ENCODE data around the gene ARHGAP20. TPM values are rescaled to one million over a fixed set of nuclear protein-coding genes. Genes with fewer than 3 reads are reported as not detected.
A peak's percentile ranks its signal among the peaks of the same experiment; 100 is the strongest.

Gene ARHGAP20
- total RNA-seq, 1 experiment from 2014 or later: 0.05 TPM

DNA sequence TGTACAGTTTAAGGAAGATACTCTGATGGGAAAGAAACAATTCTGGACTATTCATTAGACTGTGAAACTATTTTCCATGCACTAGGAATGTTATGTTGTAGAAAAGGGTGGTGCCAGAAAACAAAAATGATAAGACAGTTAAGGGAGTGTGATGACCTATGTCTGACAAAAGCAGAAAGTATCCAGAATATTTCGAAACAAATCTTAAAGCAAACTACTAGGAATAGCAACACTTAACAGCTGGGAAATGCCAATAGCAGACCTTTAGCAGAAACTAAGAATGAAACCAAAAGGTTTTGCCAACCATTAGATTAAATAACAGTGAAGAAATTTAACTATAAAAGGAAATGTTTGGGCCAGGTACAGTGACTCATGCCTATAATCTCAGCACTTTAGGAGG, 3.3 kb upstream of the ARHGAP20 start:
- no peaks in the 10 kb centered on the region for H3K9me3 ChIP-seq
- H3K9me3 Mint-ChIP-seq (ENCODE audit: unreplicated experiment): no peaks in the 10 kb centered on the region
- BruUV-seq (replicated peaks): no TSS peak
- H3K27ac Mint-ChIP-seq (ENCODE audit: unreplicated experiment): no peak overlapping the region
- ChIA-PET POLR2A (no interaction called here), CTCF (no interaction called here)
- no peaks in the 10 kb centered on the region for H3K36me3 ChIP-seq (ENCODE audit: control insufficient read depth, insufficient read depth, low read length)
- peaks cover 21% of the 10 kb centered on the region for H3K4me1 ChIP-seq
- peaks cover 26% of the 10 kb centered on the region for H3K27me3 Mint-ChIP-seq (ENCODE audit: insufficient read depth, unreplicated experiment)
- peaks cover 13% of the 10 kb centered on the region for H3K4me1 Mint-ChIP-seq (ENCODE audit: low read depth, unreplicated experiment)
- no peak overlapping the region for H3K4me3 Mint-ChIP-seq (ENCODE audit: unreplicated experiment)
- H3K27me3 ChIP-seq (replicated peaks; ENCODE audit: control insufficient read depth, insufficient read depth, low read length): peaks cover 9% of the 10 kb centered on the region
- no peak for DNase-seq
- intact Hi-C loops (cut with micrococcal nuclease; ENCODE audit: unreplicated experiment): loop anchor here (10.0 kb wide), 1 partner anchor 709 kb away; no protein-coding TSS in a partner anchor
- H3K4me3 ChIP-seq (ENCODE audit: low read depth, low read length): no peak overlapping the region
- TF ChIP-seq, protein P1, sequence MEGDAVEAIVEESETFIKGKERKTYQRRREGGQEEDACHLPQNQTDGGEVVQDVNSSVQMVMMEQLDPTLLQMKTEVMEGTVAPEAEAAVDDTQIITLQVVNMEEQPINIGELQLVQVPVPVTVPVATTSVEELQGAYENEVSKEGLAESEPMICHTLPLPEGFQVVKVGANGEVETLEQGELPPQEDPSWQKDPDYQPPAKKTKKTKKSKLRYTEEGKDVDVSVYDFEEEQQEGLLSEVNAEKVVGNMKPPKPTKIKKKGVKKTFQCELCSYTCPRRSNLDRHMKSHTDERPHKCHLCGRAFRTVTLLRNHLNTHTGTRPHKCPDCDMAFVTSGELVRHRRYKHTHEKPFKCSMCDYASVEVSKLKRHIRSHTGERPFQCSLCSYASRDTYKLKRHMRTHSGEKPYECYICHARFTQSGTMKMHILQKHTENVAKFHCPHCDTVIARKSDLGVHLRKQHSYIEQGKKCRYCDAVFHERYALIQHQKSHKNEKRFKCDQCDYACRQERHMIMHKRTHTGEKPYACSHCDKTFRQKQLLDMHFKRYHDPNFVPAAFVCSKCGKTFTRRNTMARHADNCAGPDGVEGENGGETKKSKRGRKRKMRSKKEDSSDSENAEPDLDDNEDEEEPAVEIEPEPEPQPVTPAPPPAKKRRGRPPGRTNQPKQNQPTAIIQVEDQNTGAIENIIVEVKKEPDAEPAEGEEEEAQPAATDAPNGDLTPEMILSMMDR (IDR thresholded peaks at IDR 0.05; ENCODE audit: insufficient read depth in 1 of 2, low read depth in 1 of 2, low read length in 1 of 2, severe bottlenecking in 1 of 2, unreplicated experiment in 1 of 2): no peak
- no peaks in the 10 kb centered on the region for H3K36me3 Mint-ChIP-seq (ENCODE audit: insufficient read depth, unreplicated experiment)

- H3K4me3 Mint-ChIP-seq (ENCODE audit: unreplicated experiment): peak overlapping the region; percentile 70
- H3K4me1 Mint-ChIP-seq (ENCODE audit: low read depth, unreplicated experiment): peaks cover 14% of the 10 kb centered on the region
- intact Hi-C loops (cut with micrococcal nuclease; ENCODE audit: unreplicated experiment): loop anchor here (5.0 to 10.0 kb wide), 3 partner anchors 146 to 711 kb away; no protein-coding TSS in a partner anchor
- no TSS peak for BruUV-seq (replicated peaks)
- H3K27me3 Mint-ChIP-seq (ENCODE audit: insufficient read depth, unreplicated experiment): peaks cover 39% of the 10 kb centered on the region
- no peak overlapping the region for H3K27ac Mint-ChIP-seq (ENCODE audit: unreplicated experiment)
- Histone ChIP-seq H3K4me3 (ENCODE audit: low read depth, low read length) (no peak overlapping the region), H3K4me1 (peaks cover 19% of the 10 kb centered on the region), H3K36me3 (ENCODE audit: control insufficient read depth, insufficient read depth, low read length) (no peaks in the 10 kb centered on the region), H3K9me3 (no peaks in the 10 kb centered on the region), H3K27me3 (replicated peaks; ENCODE audit: control insufficient read depth, insufficient read depth, low read length) (peaks cover 12% of the 10 kb centered on the region)
- ChIA-PET CTCF (interaction anchor here (0.7 kb wide), 1 partner anchor 196 kb away, joined by 3 read pairs; no protein-coding TSS in a partner anchor), POLR2A (no interaction called here)
- TF ChIP-seq, protein P1 (IDR thresholded peaks at IDR 0.05; ENCODE audit: insufficient read depth in 1 of 2, low read depth in 1 of 2, low read length in 1 of 2, severe bottlenecking in 1 of 2, unreplicated experiment in 1 of 2): no peak
- H3K36me3 Mint-ChIP-seq (ENCODE audit: insufficient read depth, unreplicated experiment): no peaks in the 10 kb centered on the region
- H3K9me3 Mint-ChIP-seq (ENCODE audit: unreplicated experiment): no peaks in the 10 kb centered on the region
- no peak for DNase-seq
Measured at GRCh38 chr11:110713449-110713776, 1.2 kb upstream of the ARHGAP20 start.

- intact Hi-C loops (cut with micrococcal nuclease; ENCODE audit: unreplicated experiment): loop anchor here (5.0 to 10.0 kb wide), 3 partner anchors 146 to 712 kb away; no protein-coding TSS in a partner anchor
- DNase-seq: peak in 1 of 2 experiments; percentile 10
Measured at GRCh38 chr11:110712659-110713448, 617 bp upstream of the ARHGAP20 start.

More at GRCh38 chr11:110712659-110713448, 617 bp upstream of the ARHGAP20 start:
- TF ChIP-seq, protein P1 (IDR thresholded peaks at IDR 0.05; ENCODE audit: insufficient read depth in 1 of 2, low read depth in 1 of 2, low read length in 1 of 2, severe bottlenecking in 1 of 2, unreplicated experiment in 1 of 2): peak in 1 of 2 experiments; percentile 2
- H3K4me3 ChIP-seq (ENCODE audit: low read depth, low read length): peak overlapping the region; percentile 40
- no peaks in the 10 kb centered on the region for H3K9me3 ChIP-seq
- H3K36me3 ChIP-seq (ENCODE audit: control insufficient read depth, insufficient read depth, low read length): no peaks in the 10 kb centered on the region
- H3K27ac Mint-ChIP-seq (ENCODE audit: unreplicated experiment): no peak overlapping the region
- peak overlapping the region; percentile 70 for H3K4me3 Mint-ChIP-seq (ENCODE audit: unreplicated experiment)
- BruUV-seq (replicated peaks): no TSS peak
- H3K4me1 ChIP-seq: peaks cover 19% of the 10 kb centered on the region
- no peaks in the 10 kb centered on the region for H3K36me3 Mint-ChIP-seq (ENCODE audit: insufficient read depth, unreplicated experiment)
- H3K4me1 Mint-ChIP-seq (ENCODE audit: low read depth, unreplicated experiment): peaks cover 14% of the 10 kb centered on the region
- CTCF ChIA-PET: interaction anchor here (0.7 kb wide), 1 partner anchor 197 kb away, joined by 3 read pairs; no protein-coding TSS in a partner anchor
- POLR2A ChIA-PET: no interaction called here
- no peaks in the 10 kb centered on the region for H3K9me3 Mint-ChIP-seq (ENCODE audit: unreplicated experiment)
- peaks cover 44% of the 10 kb centered on the region for H3K27me3 Mint-ChIP-seq (ENCODE audit: insufficient read depth, unreplicated experiment)
- peaks cover 12% of the 10 kb centered on the region for H3K27me3 ChIP-seq (replicated peaks; ENCODE audit: control insufficient read depth, insufficient read depth, low read length)
